GM23248 (cell line): ENCODE data around the gene NSUN7.

Experiments
- EZH2 ChIP-seq: fragments of 200-600 bp; sonication (generic); IDR thresholded peaks from 2 replicates; pipeline ENCODE4 v1.6.1; 2018; ENCODE audit warnings: antibody characterized with exemption, mild to moderate bottlenecking; ENCODE audit not compliant: insufficient read depth, poor library complexity, severe bottlenecking
- EZH2phosphoT487 ChIP-seq: fragments of 200-600 bp; sonication (generic); IDR thresholded peaks from 2 replicates; pipeline ENCODE4 v1.6.1; 2018; ENCODE audit warnings: antibody characterized with exemption, moderate library complexity, mild to moderate bottlenecking, low read depth; ENCODE audit not compliant: insufficient read depth

- TF ChIP-seq EZH2 (no peak), EZH2phosphoT487 (no peak)
Observed at GRCh38 chr4:40856840-40857362, 107.1 kb downstream of the NSUN7 start.
